C4-2B (cell line): ENCODE data around the gene SCAND1.

Experiments
- H3K27ac ChIP-seq: fragments of 450-650 bp; 2 replicates; pipeline ENCODE4 v1.5.1; 2017
- CTCF ChIP-seq: fragments of 450-650 bp; conservative IDR thresholded peaks from 2 replicates; pipeline ENCODE4 v1.5.1; 2017; ENCODE audit warnings: mild to moderate bottlenecking
- ZFX ChIP-seq: fragments of 450-650 bp; IDR thresholded peaks from 2 replicates; pipeline ENCODE4 v1.6.1; 2017

The SCAND1 gene

GRCh38 chr20:35942243-35942642 is 12.1 kb downstream of the SCAND1 start:
- H3K27ac ChIP-seq = no peak overlapping the region
- TF ChIP-seq CTCF (no peak), ZFX (no peak)

- TF ChIP-seq CTCF (no peak), ZFX (no peak)
- no peak overlapping the region for H3K27ac ChIP-seq
Measured at GRCh38 chr20:35941620-35942019, 12.7 kb downstream of the SCAND1 start.

- no peak overlapping the region for H3K27ac ChIP-seq
- no peak for TF ChIP-seq ZFX
- no peak for TF ChIP-seq CTCF
Measured at GRCh38 chr20:35939264-35939663, 15.0 kb downstream of the SCAND1 start.

GRCh38 chr20:35934050-35934449 is 20.3 kb downstream of the SCAND1 start:
- H3K27ac ChIP-seq = no peak overlapping the region

GRCh38 chr20:35929301-35929700 is 25.0 kb downstream of the SCAND1 start:
- no peak for TF ChIP-seq CTCF
- no peak for TF ChIP-seq ZFX

More at GRCh38 chr20:35934050-35934449, 20.3 kb downstream of the SCAND1 start:
- no peak for TF ChIP-seq ZFX
- TF ChIP-seq CTCF = no peak

GRCh38 chr20:35920523-35920922 is 33.8 kb downstream of the SCAND1 start:
- no peak overlapping the region for H3K27ac ChIP-seq
- TF ChIP-seq ZFX (no peak), CTCF (no peak)

More at GRCh38 chr20:35929301-35929700, 25.0 kb downstream of the SCAND1 start:
- no peak overlapping the region for H3K27ac ChIP-seq

GRCh38 chr20:35918021-35918420 is 36.3 kb downstream of the SCAND1 start:
- no peak overlapping the region for H3K27ac ChIP-seq
- TF ChIP-seq CTCF (no peak), ZFX (no peak)
